Subcutaneous adipose tissue (tissue), 4 donors: Measurements from ENCODE around the gene NGEF. TPM values are rescaled to one million over a fixed set of nuclear protein-coding genes. Genes with fewer than 3 reads are reported as not detected.

Experiments used
- CTCF ChIP-seq: fragments of 450-650 bp; IDR thresholded peaks from one replicate; pipeline ENCODE4 v1.5.1; 2016; ENCODE audit warnings: low read depth, mild to moderate bottlenecking, control low read depth, antibody characterized with exemption, moderate library complexity
- total RNA-seq, 4 donors: library from RNA; depleted of rRNA; stranded (reverse); fragments of >200 nt; gene quantifications; one replicate each; pipeline ENCODE4 v1.1.0, GENCODE V29; 2016

Gene NGEF
- total RNA-seq, 4 donors from 2014 or later: 0.16 to 1.3 (median 0.17) TPM; not detected in 1

GRCh38 chr2:233059547-233059796 is 46.4 kb upstream of the NGEF start:
- no peak for TF ChIP-seq CTCF

- TF ChIP-seq CTCF: no peak
Measured at GRCh38 chr2:233058717-233059546, 45.9 kb upstream of the NGEF start.

- TF ChIP-seq CTCF: no peak
Measured at GRCh38 chr2:233056961-233057605, 44.0 kb upstream of the NGEF start.

- no peak for TF ChIP-seq CTCF
Measured at GRCh38 chr2:233055362-233055761, 42.3 kb upstream of the NGEF start.

- no peak for TF ChIP-seq CTCF
Measured at GRCh38 chr2:233053928-233054784, 41.1 kb upstream of the NGEF start.

- no peak for TF ChIP-seq CTCF
Measured at GRCh38 chr2:233051241-233052149, 38.4 kb upstream of the NGEF start.
